DMS79 (cell line): ENCODE results near the gene STAMBPL1.

ENCODE experiments used
- DNase-seq: peaks from one replicate; lab custom pipeline; 2025; lab: John Stamatoyannopoulos, UW

Gene STAMBPL1

GRCh38 chr10:88893611-88894010, 13.6 kb downstream of the STAMBPL1 start:
- DNase-seq = no peak

DNA sequence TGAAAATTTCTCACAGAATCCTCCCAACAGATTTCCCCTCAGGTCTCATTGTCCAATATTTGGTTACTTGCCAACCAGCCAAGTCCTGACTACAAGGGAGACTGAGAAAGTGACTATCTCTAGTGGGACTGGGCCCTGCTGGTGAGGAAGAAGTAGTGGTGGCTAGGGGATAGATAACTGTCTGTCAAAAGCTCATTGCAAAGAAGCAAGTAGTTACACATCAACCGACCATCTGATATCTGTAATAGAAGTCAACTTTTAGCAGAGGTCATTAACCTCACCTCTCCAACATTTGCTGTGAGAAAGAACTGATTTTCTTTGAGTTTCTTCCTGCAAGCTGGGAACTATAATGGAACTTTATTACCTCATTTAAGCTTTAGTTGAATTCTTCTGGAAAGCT, 15.2 kb downstream of the STAMBPL1 start:
- DNase-seq = no peak

DNA sequence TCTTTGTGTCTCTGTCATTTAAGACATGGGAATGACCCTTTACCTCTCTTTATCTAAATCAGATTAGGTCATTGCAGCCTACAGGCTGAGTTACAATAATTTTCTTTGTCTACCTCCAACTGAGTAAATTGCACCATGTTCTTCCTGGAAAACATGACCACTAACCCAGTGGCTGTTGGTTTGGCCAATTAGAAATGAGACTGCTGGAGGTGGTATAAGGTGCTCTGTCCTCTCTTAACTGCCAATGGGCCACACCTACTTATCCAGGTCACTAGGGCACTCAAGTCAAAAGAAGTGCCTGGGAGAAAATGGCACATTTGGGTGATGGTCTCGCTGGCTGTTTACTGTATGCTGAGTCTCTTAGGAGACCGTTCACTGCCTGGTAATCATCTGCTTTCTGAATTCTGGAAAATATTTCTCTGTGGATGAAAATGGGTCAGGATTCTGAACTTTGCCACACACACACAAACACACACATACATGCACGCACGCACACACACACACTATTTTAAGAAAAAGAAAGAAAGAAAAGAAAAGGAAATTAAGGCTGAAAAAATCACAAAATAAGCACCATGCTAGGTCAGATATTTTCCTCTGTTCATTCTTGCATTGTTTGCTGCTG, 16.4 kb downstream of the STAMBPL1 start:
- no peak for DNase-seq

GRCh38 chr10:88896994-88897853, 17.2 kb downstream of the STAMBPL1 start:
- DNase-seq = peak; percentile 72

DNA sequence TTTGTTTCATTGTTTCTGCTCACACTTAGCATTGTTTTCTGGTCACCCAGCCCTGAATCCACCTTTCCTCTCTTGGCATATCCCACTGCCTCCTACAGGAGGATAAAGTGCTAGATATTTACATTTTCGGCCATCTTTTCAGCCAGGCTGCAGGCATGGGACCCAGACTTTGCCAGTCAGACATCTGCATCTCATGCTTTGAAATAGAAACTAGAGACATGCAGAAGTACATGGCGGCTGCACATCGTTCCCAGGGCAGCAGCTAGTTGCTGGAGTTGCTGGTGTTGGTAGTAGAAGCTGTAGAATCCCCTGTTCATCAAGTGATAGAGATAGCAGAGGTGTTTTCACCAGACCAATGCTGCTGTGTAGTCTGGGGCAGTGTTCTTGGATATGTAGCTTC, 18.7 kb downstream of the STAMBPL1 start:
- no peak for DNase-seq

DNA sequence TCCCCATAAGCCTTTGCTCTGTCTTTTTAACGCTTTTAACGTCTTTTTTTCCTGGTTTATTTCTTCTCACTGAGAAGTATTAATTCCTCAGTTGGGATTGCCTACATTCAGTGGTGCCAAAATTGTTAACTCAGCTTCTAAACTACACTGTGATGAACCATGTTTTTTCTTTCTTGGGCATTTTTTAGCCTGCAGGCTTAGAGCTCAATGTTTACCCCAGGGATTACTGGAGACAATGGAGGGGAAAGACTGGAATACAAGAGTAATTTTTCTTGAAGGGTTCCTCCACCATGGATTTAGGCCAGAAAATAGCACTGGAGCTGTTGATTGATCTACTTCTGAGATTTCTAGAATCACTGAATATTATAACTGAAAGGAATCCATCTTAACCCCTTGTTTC, 19.8 kb downstream of the STAMBPL1 start:
- no peak for DNase-seq

- DNase-seq = no peak
Measured at GRCh38 chr10:88901206-88901983, 21.4 kb downstream of the STAMBPL1 start.

GRCh38 chr10:88901984-88902789, 22.1 kb downstream of the STAMBPL1 start:
- no peak for DNase-seq

- no peak for DNase-seq
Measured at GRCh38 chr10:88903715-88904114, 23.7 kb downstream of the STAMBPL1 start.

- no peak for DNase-seq
Measured at GRCh38 chr10:88906921-88907320, 26.9 kb downstream of the STAMBPL1 start.

DNA sequence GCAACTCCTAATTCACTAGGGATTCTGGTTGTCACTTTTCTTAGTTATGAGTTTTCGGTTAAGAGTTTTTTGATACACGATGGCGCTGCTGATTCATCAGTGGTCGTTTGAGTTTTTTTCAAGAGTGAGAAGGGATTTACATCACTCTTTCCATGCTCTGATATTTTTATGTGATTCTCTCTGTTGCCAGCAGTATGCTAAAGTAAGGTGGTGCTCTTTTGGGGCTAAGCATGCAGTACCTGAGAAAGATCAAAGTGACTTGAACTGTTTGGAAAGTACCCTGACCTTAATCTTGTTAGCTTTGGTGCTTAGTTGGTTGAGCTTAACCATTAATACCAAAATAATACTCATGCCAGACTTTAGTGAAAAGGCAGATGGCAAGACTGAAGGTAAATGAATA, 28.1 kb downstream of the STAMBPL1 start:
- DNase-seq = no peak

GRCh38 chr10:88911116-88911515, 31.1 kb downstream of the STAMBPL1 start:
- no peak for DNase-seq

DNA sequence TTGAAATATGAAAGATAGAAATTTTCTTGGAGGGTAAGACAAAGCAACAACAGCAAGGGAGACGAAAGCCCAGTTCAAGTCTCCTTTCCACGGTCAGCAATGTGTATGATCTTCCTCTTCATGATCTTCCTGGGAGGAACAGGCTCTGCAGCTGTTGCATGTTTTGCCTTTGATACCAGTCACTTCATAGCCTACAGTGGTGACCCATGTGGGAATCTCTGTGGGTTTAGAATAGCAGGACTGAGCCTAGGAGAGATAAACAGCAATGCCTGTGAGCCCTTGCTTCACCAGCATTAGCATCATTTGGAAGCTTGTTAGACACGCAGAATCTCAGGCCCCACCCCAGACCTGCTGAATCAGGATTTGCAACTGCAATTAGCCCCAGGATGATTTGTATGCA, 31.8 kb downstream of the STAMBPL1 start:
- no peak for DNase-seq

DNA sequence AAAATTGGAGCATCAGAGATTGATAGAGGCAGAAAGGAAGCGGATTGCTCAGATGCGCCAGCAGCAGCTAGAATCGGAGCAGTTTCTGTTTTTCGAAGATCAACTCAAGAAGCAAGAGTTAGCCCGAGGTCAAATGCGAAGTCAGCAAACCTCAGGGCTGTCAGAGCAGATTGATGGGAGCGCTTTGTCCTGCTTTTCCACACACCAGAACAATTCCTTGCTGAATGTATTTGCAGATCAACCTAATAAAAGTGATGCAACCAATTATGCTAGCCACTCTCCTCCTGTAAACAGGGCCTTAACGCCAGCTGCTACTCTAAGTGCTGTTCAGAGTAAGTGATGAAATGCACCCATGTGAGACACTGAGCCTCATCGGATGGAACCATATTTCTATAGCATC, 33.1 kb downstream of the STAMBPL1 start:
- DNase-seq = peak; percentile 81

GRCh38 chr10:88913788-88914187, 33.7 kb downstream of the STAMBPL1 start:
- DNase-seq = no peak

GRCh38 chr10:88915781-88916180, 35.7 kb downstream of the STAMBPL1 start:
- no peak for DNase-seq

DNA sequence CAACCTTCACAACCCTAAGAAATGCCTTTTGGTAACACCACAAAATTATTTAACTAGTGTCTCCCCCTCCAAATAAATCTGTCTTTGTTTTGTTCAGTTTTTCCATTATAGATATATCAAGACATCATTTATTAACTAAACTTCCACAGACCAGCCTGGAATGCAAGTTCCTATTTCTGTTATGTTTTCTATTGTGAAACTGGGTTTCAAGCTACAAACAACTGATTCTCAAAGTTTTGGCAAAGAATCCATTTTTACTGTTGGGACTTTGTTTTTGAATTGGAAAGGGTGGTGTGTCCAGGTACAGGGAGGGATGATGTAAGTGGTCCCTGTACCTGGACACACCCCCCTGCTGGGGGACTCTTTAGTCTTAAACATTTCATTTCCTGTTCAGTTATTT, 36.2 kb downstream of the STAMBPL1 start:
- no peak for DNase-seq

GRCh38 chr10:88916986-88917385, 36.9 kb downstream of the STAMBPL1 start:
- DNase-seq = no peak

GRCh38 chr10:88918191-88918905, 38.3 kb downstream of the STAMBPL1 start:
- no peak for DNase-seq

DNA sequence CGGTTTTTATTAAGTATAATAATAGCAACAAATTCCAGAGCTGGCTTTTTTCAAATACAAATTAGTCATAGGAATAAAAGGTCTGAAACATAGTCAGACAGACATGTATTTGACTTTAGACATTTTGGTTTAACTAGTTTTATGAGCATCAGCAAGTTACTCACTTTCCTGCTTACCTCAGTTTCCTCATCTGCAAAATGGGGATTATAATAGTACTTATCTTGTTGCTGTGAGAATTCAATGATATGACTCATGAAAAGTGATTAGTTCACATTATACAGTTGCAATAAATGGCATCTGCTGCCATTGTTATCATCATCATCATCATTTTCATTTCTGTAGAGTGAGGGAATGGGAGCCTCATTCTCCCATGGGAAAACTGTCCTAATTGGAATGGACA, 39.0 kb downstream of the STAMBPL1 start:
- DNase-seq = no peak

DNA sequence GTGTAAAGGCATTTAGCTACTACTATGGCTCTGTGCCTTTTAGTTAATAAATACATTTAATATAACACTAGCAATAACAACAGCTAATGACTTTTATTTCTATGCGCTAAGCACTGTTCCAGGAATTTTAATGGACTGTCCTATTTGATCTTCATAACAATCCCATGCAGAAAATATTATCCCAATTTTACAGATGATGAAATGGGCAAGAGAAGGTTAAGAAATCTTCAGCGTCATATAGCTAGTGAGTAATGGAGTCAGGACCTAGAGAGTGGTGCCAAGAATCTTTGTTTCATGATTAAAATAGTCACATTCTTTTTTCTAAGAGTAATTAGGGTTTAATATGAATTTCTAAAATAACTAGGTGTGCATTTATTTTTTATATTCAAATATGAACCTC, 40.2 kb downstream of the STAMBPL1 start:
- DNase-seq = no peak
